BE2C (cell line): ENCODE measurements around the gene EEF1AKMT3.

Experiments
- DNase-seq: peaks from one replicate; pipeline ENCODE4 v3.0.0-alpha.2; 2020
- H3K27me3 ChIP-seq: fragments of 250-450 bp; sonication (Bioruptor Pico); 2 replicates; pipeline ENCODE4 v1.5.1; 2020; ENCODE audit warnings: mild to moderate bottlenecking
- H3K36me3 ChIP-seq: fragments of 250-450 bp; sonication (Bioruptor Pico); 2 replicates; pipeline ENCODE4 v1.5.1; 2020; ENCODE audit warnings: mild to moderate bottlenecking
- H3K4me1 ChIP-seq: fragments of 250-450 bp; sonication (Bioruptor Pico); 2 replicates; pipeline ENCODE4 v1.5.1; 2020
- H3K4me3 ChIP-seq: 2 replicates; pipeline ENCODE4 v1.5.1; 2011; ENCODE audit warnings: low read depth, low read length
- H3K9me3 ChIP-seq: fragments of 250-450 bp; sonication (Bioruptor Pico); 2 replicates; pipeline ENCODE4 v1.5.1; 2020
- TF ChIP-seq, protein P1 (sequence below): IDR thresholded peaks from 2 replicates; pipeline ENCODE4 v1.5.1; 2012; ENCODE audit warnings: mild to moderate bottlenecking, low read depth, low read length

Gene EEF1AKMT3

DNA sequence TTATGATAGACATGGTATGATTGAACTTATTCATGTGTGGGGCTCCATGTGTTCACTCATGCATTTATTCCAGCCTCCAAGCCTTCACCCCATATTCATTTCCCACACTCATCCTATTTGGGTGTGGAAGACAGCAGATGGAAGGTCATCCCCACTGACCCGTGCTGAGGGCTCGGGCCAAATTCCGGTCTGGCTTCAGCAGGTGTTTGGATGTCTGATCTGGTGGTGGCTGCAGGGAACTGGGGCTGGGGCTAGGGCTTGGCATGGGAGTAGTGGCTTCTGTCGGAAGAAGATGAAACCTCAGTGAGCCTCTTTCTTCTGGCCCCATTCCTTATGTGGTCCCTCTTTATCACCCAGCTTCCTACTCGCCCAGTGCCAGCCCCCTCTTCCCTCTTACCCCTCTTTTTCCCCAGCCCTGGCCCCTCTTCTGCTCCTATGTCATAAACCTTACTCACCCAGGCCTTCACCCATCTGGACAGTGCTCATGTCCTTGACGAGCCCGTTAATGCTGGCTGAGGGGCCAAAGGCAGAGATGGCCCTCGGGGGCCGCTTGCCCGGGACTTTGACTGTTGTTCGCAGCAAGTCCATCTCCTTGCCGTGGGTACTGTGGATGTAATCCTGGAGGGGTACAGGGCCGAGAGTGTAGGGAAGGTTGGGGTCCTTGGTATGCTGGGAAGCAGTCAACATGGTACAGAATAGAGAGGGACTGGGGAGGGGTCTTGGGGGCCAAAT is 41.9 kb upstream of the EEF1AKMT3 start:
- Histone ChIP-seq H3K9me3 (no peaks in the 10 kb centered on the region), H3K4me1 (peaks cover 2% of the 10 kb centered on the region; the same call in 1 of the 2 replicates), H3K36me3 (no peaks in the 10 kb centered on the region), H3K27me3 (peaks cover 10% of the 10 kb centered on the region), H3K4me3 (no peak overlapping the region)
- TF ChIP-seq, protein P1, sequence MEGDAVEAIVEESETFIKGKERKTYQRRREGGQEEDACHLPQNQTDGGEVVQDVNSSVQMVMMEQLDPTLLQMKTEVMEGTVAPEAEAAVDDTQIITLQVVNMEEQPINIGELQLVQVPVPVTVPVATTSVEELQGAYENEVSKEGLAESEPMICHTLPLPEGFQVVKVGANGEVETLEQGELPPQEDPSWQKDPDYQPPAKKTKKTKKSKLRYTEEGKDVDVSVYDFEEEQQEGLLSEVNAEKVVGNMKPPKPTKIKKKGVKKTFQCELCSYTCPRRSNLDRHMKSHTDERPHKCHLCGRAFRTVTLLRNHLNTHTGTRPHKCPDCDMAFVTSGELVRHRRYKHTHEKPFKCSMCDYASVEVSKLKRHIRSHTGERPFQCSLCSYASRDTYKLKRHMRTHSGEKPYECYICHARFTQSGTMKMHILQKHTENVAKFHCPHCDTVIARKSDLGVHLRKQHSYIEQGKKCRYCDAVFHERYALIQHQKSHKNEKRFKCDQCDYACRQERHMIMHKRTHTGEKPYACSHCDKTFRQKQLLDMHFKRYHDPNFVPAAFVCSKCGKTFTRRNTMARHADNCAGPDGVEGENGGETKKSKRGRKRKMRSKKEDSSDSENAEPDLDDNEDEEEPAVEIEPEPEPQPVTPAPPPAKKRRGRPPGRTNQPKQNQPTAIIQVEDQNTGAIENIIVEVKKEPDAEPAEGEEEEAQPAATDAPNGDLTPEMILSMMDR, result no peak
- DNase-seq, result no peak

DNA sequence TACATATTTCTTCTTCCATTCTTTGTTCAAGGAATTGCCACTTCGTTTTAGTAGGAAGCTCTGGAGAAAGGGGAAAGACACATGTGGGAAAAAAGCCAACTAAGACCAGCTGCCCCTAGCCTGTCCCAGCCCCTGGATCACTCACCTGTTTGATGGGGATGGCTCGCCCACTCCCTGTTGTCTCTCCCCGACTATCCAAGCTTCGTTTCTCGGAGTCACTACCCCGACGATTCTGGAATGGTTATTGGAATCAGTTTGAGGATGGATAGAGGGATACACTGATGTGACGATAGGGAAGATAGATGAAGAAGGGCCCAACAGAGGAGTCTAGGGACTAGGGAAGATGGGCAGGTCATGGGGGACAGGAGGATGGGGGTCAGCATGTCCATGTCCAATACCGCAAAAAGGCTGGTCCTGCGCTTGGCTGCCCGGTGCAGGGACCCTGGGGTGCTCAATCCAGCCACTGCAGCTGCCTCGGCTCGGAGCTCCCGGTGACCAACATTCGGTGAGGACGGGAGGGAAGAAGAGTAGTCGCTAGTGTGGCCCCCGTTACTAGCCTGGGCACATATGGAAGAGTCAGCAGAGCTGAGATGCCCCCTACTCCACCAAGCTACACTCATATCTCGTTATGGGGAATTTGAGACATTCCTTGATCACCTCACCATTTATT is 40.9 kb upstream of the EEF1AKMT3 start:
- Histone ChIP-seq H3K9me3 (no peaks in the 10 kb centered on the region), H3K36me3 (no peaks in the 10 kb centered on the region), H3K27me3 (peaks cover 20% of the 10 kb centered on the region), H3K4me1 (no peaks in the 10 kb centered on the region; the same call in 1 of the 2 replicates), H3K4me3 (no peak overlapping the region)
- DNase-seq, result peak; percentile 2
- TF ChIP-seq, protein P1, result no peak

DNA sequence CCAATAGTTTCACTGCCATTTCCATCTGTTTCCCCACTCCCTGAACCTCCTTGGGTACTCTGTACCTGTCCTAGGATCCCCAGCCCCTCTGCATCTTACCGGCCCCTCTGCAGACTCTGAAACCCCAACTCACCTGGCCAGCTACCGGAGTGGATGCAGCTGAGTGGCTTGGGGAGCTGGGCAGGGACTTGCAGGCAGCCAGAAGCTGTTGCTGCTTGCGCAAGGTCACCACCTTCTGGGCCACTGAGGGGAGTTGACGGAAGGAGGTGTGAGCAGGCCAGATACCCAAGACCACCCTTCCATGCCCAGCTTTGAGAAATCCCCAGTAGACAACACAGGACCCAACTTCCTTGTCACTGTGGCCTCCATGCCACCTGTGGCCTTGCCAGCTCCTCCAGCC is 40.1 kb upstream of the EEF1AKMT3 start:
- Histone ChIP-seq H3K36me3 (no peaks in the 10 kb centered on the region), H3K4me1 (no peaks in the 10 kb centered on the region; the same call in 1 of the 2 replicates), H3K27me3 (peaks cover 27% of the 10 kb centered on the region), H3K9me3 (no peaks in the 10 kb centered on the region), H3K4me3 (no peak overlapping the region)
- TF ChIP-seq, protein P1, result no peak
- peak; percentile 2 for DNase-seq

DNA sequence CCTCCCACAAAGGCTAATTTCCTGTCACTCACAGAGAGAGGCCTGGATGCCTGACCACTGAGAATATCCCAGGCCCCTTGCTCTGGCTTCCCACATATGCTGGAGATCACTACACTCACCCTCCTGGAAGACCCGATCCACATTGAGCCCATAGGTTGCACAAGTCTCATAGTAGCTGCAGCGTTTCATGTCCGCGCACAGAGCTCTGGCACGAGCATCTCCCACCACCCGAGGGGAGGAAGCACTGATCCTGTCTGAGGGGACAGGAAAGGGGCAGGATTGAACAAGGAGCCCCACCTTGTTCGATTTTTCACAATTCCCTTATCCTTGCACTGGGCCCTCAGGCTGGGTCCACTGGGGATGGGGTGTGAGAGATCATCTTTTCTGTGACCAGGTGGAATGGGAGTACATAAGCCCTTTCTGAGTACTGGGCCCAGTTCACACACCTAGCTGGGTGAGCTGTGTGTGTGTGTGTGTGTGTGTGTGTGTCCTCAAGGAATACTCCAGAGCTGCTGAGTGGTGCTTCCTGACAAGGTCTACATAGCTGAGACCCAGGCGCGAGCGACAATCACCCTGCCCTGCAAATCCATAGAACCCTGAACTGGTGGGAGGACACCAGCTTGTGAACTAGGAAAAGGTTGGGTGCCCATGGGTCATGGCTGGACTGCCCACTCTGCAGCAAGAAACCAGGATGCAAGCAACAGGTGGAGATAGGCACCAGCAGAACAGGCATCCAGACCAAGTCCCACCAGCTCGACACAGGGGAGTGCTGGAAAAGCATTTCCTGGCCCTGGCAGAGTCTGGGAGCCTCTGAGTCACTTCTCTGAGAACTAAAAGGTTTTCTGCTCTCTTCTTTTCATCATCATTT is 39.5 kb upstream of the EEF1AKMT3 start:
- no peaks in the 10 kb centered on the region; the same call in 1 of the 2 replicates for H3K4me1 ChIP-seq
- TF ChIP-seq, protein P1, result no peak
- H3K9me3 ChIP-seq, result no peaks in the 10 kb centered on the region
- DNase-seq, result peak; percentile 1
- peaks cover 34% of the 10 kb centered on the region for H3K27me3 ChIP-seq
- H3K4me3 ChIP-seq, result no peak overlapping the region
- no peaks in the 10 kb centered on the region for H3K36me3 ChIP-seq

DNA sequence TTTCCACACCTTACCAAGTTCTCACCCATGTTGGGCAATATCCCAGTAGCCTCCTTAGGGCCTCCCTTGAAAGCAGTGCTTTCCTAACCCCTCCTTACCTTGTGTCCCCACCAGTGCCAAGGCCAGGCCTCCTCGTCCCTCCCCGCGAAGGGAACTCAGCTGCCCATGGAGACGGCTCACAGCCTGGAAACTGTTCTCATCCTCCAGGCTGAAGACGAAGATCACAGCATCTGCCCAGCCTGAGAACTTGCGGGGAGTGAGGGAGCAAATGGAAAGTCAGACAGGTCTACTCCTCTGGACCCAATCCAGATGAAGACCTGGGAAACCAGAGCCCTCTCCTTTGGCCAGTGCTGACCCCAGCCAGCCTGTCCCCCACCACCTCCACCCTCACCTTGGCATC is 38.5 kb upstream of the EEF1AKMT3 start:
- no peaks in the 10 kb centered on the region for H3K36me3 ChIP-seq
- H3K9me3 ChIP-seq, result no peaks in the 10 kb centered on the region
- TF ChIP-seq, protein P1, result no peak
- peaks cover 37% of the 10 kb centered on the region for H3K27me3 ChIP-seq
- DNase-seq, result no peak
- no peaks in the 10 kb centered on the region; the same call in 1 of the 2 replicates for H3K4me1 ChIP-seq
- H3K4me3 ChIP-seq, result no peak overlapping the region
